LoVo (cell line): ENCODE measurements around the gene SOX5.
"Not testable (repeated sequence)": the region's sequence is repeated elsewhere in the genome, so short reads cannot be mapped to it uniquely, and the experiment has no call there.

Experiments
- DNase-seq: peaks from one replicate; pipeline ENCODE4 v3.0.0-alpha.2; 2016; ENCODE audit warnings: low spot score

The SOX5 gene

DNA sequence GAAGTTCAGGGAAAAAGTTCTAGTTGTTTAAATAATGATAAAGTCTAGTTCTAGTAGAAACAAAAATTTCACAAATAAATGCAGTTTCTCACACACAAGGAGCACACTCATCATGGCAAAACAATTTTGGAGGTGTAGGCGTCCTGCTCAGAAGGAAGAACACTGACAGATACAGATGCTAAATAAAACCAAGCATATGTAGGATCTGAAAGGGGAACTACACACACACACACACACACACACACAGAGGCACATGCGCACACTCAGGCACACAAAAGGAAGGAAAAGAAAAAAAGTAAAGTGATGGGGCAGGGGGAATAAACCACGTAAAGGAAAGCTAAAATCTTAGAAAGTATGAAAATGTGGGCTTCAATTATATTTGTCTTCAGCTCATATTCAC is 117.7 kb downstream of the SOX5 start:
- no peak for DNase-seq

DNA sequence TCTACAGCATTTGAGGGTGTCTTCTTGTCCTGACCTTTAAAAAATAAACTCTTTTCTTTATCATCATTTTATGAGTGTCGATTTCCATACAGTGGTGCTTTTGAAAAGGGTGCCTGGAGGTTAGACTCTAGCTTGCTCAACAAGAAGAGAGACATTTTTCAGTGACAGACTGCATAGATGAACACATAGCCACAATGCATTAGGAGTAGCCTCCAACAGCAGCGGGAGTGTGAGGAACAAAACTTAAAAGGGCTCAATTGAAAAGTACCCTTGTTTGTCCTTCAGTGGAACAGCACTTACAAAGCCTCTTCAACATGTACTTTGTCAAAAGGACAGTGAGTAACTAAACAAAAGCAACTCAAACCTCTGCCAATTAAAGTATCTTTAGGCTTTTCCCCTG is 119.3 kb downstream of the SOX5 start:
- no peak for DNase-seq

DNA sequence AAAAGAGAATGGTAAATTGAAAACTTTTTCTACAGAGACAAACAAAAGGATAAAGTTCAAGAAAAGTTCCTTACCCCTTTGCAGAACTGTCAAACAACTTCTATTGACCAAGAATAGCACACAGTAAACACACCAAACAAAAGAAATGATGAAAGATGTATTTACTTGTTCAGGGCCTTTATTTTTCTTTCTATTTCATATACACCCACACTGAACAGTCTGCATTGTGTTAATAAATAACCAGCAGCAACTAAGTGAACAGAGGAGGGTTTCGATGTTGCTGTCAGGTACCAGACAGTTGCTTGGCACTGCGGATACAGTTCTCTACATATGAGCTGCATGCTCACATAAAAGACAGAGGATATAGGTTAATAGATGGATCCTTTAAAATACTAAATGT is 122.1 kb downstream of the SOX5 start:
- no peak for DNase-seq

DNA sequence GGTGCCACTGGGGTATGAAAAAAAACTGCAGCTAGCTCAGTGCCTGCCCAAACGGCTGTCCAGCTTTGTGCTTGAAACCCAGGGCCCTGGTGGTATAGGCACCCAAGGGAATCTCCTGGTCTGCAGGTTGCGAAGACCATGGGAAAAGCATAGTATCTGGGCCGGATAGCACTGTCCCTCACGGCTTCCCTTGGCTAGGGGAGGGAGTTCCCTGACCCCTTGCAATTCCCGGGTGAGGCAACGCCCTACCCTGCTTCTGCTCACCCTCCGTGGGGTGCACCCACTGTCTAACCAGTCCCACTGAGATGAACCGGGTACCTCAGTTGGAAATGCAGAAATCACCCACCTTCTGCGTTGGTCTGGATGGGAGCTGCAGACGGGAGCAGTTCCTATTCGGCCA is 124.3 kb downstream of the SOX5 start:
- not testable (repeated sequence) for DNase-seq

DNA sequence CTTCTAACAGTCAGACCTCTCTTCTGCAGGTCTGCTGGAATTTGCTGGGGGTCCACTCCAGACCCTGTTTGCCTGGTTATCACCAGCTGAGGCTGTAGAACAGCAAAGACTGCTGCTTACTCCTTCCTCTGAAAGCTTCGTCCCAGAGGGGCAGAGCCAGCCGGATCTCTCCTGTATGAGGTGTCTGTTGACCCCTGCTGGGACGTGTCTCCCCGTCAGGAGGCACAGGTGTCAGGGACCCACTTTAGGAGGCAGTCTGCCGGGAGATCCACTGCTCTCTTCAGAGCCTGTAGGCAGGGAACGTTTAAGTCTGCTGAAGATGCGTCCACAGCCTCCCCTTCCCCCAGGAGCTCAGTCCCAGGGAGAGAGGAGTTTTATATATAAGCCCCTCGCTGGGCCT is 125.1 kb downstream of the SOX5 start:
- DNase-seq = no peak

DNA sequence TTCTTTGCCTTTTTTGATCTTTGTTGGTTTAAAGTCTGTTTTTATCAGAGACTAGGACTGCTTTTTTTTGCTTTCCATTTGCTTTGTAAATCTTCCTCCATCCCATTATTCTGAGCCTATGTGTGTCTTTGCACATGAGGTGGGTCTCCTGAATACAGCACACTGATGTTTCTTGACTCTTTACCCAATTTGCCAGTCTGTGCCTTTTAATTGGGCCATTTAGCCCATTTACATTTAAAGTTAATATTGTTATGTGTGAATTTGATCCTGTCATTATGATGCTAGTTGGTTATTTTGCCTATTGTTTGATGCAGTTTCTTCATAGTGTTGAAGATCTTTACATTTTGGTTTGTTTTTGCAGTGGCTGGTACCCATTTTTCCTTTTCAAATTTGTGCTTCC is 126.6 kb downstream of the SOX5 start:
- not testable (repeated sequence) for DNase-seq

DNA sequence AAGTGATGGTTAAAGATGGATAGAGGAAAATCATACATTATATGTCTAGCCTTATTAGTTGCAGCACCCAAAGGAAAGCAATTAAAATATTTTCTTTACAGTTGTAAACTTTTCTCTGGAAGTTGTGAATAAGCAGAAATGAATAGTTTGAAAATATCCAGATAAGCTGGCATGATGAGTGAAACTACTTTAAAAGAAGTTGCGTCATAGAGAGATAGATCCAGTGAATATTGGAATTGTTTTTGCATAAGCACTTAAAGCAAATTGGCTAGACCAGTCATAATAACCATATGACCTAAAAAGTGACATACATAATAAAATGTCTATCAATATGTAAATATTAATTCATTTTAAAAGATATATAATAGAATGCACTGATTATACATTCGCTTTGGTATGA is 132.1 kb downstream of the SOX5 start:
- no peak for DNase-seq

DNA sequence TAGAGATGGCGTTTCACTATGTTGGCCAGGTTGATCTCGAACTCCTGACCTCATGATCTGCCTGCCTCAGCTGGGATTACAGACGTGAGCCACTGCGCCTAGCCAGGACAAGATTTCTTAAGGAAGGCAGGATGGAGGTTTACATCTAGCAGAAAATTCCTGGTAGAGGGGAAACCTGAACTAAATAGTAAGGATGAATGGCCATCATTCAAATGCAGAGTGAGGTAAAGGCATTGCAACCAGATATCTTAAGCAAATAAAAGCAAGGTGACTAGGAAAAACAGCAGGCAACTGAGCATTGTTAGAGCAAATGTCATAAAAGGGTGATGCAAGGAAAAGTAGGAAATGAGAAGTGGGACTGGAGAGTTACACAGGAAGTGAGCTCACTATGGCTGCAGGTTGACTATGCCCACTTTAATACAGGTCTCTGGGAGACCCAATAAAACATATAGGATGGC is 133.0 kb downstream of the SOX5 start:
- DNase-seq = no peak

DNA sequence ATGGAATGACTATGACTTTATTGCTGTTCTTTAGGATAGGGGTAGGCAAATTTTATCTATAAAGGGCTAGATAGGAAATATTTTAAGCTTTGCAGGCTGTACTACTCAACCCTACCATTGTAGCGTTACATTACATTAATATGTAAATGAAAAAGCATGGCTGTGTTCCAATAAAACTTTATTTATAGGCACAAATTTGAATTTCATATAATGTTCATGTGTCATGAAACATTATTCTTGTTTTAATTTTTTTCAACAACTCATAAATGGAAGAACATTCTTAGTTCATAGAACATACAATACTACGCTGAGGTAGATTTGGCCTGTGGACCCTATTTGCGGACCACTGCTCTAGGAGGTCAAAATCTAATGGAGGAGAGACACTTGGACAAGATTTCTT is 133.7 kb downstream of the SOX5 start:
- no peak for DNase-seq

DNA sequence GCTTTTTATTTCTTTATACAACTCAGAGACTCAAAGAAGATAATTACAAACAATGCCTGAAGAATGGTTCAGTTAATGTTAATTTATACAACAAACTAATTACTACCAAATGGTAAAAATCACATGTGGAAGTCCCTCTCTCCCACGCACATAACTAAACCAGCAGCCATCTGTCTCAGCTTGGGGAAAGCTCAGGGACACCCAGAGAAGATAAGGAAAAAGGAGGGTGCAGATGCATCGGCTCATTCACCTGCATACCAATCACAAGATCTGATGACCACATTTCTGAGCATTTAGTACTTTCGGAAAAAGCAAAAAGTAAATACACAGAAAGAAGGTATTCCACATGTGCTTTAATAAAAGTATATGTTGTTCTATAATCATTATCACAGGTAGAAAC is 136.3 kb downstream of the SOX5 start:
- DNase-seq = no peak

DNA sequence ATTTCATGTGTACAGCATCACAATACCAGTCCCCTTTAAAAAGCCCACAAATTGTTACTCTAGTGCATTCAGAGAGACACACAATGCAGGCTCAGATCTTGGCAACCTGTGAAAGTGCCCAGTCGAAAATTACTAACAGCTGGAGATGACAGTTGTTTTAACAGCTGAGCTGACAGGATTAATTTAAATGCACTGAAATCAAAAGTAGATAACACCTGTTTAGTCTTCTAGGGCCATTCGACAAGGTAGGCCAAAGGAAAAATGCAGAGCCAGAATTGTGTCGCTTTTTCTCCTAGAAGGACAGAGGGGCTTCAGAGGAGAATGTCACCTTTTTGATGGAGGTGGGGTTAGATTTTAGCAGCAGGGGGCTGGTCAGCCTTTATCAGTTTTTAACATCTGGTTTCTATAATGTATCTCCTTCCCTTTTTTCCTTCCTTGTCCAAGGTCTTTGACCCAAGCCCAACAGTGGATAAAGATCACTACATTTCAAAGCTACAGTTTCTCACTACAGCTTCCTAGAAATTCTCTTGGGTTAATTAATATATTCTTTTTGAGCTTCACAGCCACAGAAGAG is 139.1 kb downstream of the SOX5 start:
- no peak for DNase-seq

DNA sequence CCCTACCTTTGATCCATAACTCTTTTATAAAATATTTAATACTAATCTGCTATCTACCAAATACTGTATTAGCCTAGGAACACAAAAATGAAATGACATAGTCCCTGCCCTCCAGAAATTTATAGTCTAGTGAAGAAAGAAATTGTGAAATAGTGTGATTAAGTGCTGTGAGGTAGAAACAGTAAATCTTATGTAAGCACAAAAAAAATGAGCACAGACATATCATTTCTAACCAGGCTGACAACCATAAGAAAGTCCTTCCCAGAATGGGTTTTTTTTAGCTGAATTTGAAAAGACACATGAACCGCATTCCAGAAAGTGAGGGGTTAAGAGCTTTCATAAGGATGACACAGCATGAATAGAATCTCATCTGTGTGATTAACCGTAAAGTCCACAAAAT is 145.9 kb downstream of the SOX5 start:
- no peak for DNase-seq

DNA sequence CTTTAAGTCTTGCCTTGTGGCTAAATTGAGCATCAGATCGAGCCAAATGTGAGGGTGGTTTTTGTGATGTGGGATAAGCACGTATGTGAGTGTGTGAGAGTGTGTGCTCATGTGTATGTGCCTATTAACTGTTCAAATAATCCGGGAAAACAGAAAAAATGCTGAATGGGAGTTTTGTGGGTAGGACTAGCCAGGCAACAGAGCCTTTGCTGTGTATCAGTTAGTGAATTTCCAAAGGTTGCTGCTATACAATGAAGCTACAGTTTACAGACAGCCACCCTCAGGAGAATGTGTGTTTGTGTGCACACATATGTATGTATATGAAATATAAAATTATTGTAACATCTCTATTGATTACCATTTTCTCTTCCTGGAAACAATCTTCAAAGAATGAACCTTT is 154.0 kb downstream of the SOX5 start:
- DNase-seq = no peak

DNA sequence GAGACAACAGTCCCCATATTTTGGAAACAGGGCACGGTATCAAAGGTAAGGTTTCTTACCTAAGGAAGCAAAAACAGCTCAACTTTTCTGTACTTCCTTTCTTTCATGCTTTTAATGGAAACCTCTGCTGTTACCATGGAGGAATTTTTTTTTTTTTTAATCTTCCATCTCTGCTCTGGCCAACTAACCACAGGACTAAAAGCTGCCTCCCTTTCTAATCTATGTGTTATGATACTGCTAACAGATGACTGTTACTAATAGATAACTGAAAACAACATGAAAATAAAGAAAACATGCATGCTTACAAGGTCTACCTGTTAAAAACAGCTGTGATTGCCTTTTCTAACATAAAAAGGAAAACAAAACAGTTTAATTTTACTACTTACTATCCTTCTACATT is 168.4 kb downstream of the SOX5 start:
- no peak for DNase-seq

DNA sequence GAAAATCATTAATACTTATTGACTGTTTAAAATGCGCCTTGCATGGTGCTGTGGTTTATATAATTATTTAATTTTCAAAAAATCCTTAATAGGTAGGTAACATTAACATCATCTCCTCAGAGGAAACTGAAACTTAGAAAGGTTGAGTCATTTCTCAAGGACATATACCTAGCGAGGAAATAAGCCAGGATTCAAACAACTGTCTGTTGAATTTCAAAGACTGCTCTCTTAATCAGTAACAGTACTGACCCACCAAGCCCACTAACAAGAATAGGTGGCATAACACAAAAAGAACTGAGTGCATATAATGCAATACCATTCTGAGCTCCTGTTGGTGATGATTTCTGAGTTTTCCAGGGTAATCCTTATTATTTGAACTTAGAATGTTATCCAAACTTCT is 174.3 kb downstream of the SOX5 start:
- DNase-seq = no peak

DNA sequence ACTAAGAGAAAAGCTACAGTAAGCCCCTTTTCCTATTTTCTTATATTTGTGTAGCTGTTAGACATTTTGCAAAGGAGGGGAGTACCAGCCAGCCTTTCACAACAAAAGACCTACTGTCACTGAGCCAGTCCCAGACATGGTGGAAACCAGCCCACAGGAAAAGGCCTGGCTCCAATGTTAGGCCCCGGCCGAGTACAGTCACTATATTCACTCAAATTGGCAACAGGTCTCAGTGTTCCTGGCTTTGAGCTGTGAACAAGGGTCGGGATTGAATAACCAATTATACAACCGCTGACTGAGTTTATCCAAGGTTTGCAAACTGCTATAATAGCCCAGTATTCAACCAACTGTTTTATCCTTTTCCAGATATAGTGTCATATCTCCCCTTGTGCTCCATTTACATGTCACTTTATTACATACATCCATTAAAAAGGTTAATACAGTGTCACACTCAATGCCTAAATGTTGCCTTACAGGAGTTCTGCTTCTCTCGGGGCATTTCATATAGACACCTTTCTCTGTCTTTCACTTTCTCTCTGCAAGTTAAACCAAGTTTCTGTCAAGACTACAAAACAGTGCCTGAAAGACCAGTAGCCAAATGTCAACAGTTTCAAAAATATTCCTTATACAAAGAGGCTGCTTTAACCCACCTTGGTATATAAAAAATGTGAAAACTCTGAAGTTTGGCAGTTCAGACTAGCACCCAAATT is 178.1 kb downstream of the SOX5 start:
- DNase-seq = no peak

DNA sequence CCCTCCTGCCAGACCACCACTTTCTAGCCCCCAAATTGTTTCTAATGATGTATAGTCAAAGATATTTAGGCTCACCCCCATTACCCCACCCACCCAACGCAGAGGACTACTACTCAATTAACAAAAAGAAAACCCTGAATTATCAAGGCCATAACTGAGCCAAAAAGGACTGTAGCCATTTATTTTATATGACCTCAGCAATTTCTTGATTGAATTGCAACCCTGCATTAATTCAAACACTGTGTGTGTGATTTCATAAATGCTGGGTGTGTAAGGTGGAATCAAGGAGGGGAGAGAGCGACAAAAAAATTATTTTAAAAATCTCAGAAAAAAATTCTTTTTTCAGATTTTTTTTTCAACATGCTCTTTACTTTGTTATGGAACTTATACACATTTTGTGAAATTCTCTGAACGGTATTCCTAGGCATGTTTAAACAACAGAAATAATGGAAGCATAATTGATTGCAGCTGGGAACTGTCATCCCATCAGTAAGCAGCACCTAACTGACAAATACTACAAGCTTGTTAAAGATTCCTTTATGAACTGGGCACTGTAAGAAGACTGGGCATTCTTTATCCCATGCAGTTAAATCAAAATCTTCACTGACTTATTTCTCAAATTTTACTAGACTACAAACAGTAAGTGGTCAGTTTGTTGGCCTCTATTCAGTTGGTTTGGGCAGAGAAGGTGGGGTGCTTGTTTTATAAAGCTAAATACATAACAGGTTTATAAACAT is 179.1 kb downstream of the SOX5 start:
- DNase-seq = no peak

DNA sequence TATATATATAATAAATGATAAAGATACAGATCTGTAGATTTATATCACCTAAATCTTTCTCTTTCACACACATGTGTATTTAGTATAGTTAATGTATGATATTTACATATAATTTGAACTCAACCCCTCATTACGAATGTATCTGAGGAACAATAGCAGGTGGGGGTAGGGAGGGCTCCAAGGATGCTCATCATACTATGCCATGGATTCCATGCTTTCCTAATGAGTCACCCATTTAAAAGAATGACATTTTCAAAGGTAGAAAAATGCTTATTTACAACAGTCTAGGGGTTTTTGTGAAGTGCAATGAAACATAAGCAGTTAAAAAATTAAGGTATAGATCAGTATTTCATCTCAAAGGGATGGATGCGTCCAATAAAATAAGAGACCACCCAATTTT is 181.6 kb downstream of the SOX5 start:
- no peak for DNase-seq

DNA sequence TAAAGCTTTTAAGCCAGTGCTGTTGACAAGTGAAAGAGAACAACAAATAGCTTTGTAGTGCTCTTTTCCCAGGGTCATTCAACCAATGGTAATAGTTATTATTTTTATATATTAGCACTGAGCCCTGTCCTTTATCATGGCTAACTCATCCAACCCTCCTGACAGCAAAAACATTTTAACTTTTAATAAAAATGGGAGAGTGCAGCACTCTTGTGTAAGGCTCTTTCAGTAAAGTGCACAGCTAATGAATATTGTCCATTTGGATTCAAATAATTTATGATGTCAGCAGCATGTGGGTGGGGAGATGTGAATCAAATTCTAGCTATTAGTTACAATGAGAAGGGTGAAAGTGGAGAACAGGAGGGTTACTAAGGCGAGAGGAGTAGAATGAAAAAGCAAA is 185.7 kb downstream of the SOX5 start:
- DNase-seq = no peak

DNA sequence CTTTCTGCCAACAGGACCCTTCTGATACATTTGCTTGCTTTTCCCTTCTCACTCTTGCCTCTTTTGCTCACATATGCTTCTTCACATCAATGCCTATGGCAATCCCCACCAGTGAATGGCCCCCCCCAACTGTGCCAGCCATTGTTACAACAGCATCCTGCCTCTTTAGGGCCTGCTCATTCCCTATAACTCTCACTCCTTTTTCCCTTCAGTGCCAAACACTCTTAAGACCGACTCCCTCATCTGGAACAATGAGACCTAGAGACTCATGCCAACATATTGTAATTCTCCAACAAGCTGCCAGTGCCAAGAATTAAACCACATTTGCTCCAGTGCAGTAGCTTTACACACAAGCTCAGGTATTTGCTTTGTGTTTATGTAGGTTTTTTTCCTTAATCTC is 189.0 kb downstream of the SOX5 start:
- no peak for DNase-seq

DNA sequence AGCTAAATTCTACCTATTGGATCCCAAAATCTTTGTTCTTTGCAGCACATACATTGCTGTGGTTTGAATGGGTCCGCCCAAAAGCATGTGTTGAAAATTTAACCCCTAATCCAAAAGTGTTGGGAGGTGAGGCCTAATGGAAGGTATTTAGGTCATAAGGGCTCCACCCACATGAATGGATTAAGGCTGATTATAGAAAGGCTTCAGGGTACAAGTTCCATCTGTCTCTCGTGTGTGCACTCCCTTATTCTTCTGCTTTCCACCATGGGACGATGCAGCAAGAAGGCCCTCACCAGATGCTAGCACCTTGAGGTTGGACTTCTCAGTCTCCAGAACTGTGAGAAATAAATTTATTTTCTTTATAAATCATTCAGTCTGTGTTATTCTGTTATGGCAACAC is 190.9 kb downstream of the SOX5 start:
- no peak for DNase-seq

DNA sequence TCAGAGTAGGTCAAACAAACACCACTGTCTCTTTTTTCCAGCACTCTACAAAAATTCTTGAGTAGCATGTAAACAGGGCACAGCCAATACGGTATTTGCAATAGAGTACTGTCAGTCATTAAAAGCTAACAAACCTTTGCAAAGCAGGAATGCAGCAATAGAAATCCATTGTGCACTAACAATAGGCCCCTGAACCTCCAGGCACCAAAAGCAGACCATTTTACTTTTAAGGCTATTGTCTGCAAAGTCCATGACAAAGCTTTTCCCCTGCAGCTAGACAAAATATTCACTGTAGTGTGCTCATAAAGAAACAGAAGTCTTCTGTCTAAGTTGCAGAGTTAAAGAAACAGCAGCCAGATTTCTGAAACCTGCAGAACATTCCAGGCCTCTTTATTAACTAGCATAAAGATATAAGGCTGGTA is 191.9 kb downstream of the SOX5 start:
- DNase-seq = no peak

DNA sequence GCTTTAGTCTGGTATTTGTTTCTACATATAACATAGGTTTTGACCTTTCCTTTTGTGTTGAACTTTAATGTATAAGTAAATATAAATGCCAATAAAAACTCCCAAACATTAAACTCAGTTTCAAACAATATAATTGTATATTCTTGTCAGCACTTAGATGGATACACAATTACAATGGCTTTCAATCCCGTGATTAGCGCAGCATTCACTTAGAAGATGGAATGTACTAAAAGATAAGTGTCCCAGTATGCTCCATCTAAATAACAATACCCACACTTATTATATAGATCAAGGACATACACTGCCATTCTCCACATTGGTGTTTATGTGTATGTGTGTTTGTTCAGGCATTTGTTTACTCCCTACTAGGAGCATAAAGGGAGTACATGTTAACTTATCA is 193.1 kb downstream of the SOX5 start:
- no peak for DNase-seq
